Measurements from ENCODE around the gene GPR137B.
"Not testable (repeated sequence)": the region's sequence is repeated elsewhere in the genome, so short reads cannot be mapped to it uniquely, and the experiment has no call there.

GPR137B gene

DNA sequence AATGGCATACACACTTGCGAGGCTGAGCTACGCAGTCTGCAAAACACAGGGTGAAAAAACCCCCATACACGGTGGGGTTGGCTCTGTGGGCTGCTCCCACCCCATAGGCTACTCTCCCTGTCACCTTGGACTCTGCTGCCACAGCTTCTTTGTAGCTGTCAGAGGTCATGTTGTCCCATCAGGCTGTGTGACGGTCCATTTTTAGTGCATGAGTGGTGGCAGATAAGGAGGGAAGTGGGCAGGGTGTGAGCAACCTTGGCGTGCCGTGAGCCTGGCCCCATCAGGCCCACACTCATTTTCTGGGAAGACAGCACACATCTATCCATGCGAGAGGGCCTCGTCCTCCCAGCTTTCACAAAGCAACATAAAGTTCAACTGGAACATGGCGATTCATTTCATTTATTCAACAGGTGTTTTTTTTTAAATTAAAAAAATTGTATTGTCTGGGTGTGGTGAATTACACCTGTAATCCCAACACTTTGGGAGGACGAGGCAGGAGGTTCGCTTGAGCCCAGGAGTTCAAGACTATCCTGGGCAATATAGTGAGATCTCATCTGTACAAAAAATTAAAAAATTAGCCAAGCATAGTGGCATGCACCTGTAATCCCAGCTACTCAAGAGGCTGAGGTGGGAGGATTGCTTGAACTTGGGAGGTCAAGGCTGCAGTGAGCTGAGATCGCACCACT, 9.5 kb downstream of the GPR137B start:
- no peak for DNase-seq (ENCODE audit: low read depth, low spot score)
- H3K27ac ChIP-seq (ENCODE audit: low read length) = no peak overlapping the region
- WGBS (ENCODE audit: insufficient coverage, insufficient read length) = no CpG with 5 or more reads among the region's 12 CpGs
- H3K9me3 ChIP-seq (ENCODE audit: control insufficient read depth, insufficient read depth, low read length) = no peaks in the 10 kb centered on the region
- no peaks in the 10 kb centered on the region for H3K27me3 ChIP-seq (ENCODE audit: control insufficient read depth, insufficient read depth, low read length)
- H3K4me3 ChIP-seq (ENCODE audit: low read length) = no peak overlapping the region
- no peaks in the 10 kb centered on the region for H3K36me3 ChIP-seq (ENCODE audit: control insufficient read depth, insufficient read depth, low read length)
- H3K4me1 ChIP-seq (ENCODE audit: control insufficient read depth, insufficient read depth, low read length) = no peaks in the 10 kb centered on the region

DNA sequence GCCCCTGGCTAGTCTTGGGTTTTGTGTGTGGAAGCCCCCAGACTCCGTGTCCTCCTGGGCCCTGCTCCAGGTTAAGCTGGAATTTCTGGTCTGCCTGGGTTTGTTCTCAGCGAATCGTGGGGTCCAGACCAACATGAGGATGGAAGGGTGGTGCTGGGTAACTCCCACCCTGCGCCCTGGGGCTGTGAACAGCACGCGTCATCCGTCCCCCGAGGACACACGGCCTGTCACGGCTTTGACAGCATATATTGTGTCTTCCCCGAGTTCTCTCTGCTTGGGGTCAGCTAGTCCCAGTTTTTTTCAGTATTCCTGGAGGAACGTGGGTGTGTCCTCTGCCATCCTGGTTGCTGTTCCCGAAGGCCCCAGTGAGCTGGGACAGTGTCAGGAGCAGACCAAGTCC, 11.8 kb downstream of the GPR137B start:
- no CpG with 5 or more reads among the region's 13 CpGs for WGBS (ENCODE audit: insufficient coverage, insufficient read length)
- Histone ChIP-seq H3K4me1 (ENCODE audit: control insufficient read depth, insufficient read depth, low read length) (no peaks in the 10 kb centered on the region), H3K4me3 (ENCODE audit: low read length) (no peak overlapping the region), H3K27ac (ENCODE audit: low read length) (no peak overlapping the region), H3K9me3 (ENCODE audit: control insufficient read depth, insufficient read depth, low read length) (no peaks in the 10 kb centered on the region), H3K27me3 (ENCODE audit: control insufficient read depth, insufficient read depth, low read length) (no peaks in the 10 kb centered on the region), H3K36me3 (ENCODE audit: control insufficient read depth, insufficient read depth, low read length) (no peaks in the 10 kb centered on the region)
- no peak for DNase-seq (ENCODE audit: low read depth, low spot score)

DNA sequence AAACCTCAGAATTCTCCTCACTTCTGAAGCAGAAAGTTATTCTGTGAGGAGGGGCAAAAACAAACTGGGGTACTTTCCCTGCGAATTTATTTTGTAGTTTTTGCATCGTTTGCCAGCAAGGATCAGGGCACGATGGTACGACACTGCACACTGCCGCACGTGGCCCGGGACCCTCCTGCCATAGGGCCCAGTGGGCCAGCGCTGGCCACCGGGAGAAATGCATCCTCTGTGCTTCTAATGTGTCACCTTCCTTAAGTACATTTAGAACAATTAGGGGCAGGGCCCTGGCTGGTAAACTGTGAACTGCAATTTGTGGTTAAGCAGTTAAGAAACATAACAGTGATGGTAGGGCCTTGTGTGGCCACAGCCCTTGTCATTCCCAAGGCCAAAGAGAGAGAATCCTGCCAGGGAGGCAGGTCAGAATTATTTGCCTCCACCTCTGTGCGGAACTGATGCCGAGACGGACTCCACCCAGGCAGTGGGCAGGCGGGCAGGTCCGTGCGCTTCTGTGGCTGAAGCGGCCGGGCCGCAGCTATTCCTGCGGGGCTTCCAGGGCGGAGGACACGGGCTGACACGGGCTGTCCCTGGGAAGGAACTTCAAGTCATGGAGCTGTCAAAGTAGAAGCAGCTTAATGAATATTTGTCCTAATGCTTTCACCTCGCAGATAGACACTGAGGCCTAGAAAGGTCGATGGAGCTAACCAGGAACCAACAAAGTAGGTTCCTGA, 12.5 kb downstream of the GPR137B start:
- no peak for DNase-seq (ENCODE audit: low read depth, low spot score)

DNA sequence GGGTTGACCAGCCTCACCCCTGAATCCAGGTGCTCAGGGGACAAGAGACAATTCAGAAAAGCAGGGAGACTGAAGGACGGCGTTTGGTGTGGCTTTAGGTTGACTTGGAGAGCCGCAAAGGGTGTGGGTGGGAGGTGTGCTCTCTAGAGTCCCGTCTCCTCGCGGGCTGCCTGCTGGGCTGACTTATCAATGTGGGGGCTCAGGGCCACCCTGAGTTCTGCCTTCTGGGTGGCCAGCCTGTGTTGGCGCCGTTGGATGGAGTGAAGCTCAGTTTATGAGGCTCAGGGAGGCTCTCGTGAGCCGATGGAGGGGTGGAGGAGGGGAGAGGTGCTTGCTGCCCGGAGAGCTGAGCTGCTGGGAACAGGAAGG, 13.0 kb downstream of the GPR137B start:
- Histone ChIP-seq H3K27ac (ENCODE audit: low read length) (no peak overlapping the region), H3K27me3 (ENCODE audit: control insufficient read depth, insufficient read depth, low read length) (no peaks in the 10 kb centered on the region), H3K4me1 (ENCODE audit: control insufficient read depth, insufficient read depth, low read length) (no peaks in the 10 kb centered on the region), H3K4me3 (ENCODE audit: low read length) (no peak overlapping the region), H3K36me3 (ENCODE audit: control insufficient read depth, insufficient read depth, low read length) (no peaks in the 10 kb centered on the region), H3K9me3 (ENCODE audit: control insufficient read depth, insufficient read depth, low read length) (no peaks in the 10 kb centered on the region)
- no peak for DNase-seq (ENCODE audit: low read depth, low spot score)
- no CpG with 5 or more reads among the region's 11 CpGs for WGBS (ENCODE audit: insufficient coverage, insufficient read length)

More for the DNA sequence above, 12.5 kb downstream of the GPR137B start:
- H3K27ac ChIP-seq (ENCODE audit: low read length) = no peak overlapping the region
- no peaks in the 10 kb centered on the region for H3K36me3 ChIP-seq (ENCODE audit: control insufficient read depth, insufficient read depth, low read length)
- no peaks in the 10 kb centered on the region for H3K27me3 ChIP-seq (ENCODE audit: control insufficient read depth, insufficient read depth, low read length)
- H3K4me1 ChIP-seq (ENCODE audit: control insufficient read depth, insufficient read depth, low read length) = no peaks in the 10 kb centered on the region
- no peak overlapping the region for H3K4me3 ChIP-seq (ENCODE audit: low read length)
- H3K9me3 ChIP-seq (ENCODE audit: control insufficient read depth, insufficient read depth, low read length) = no peaks in the 10 kb centered on the region
- WGBS (ENCODE audit: insufficient coverage, insufficient read length) = no CpG with 5 or more reads among the region's 24 CpGs

DNA sequence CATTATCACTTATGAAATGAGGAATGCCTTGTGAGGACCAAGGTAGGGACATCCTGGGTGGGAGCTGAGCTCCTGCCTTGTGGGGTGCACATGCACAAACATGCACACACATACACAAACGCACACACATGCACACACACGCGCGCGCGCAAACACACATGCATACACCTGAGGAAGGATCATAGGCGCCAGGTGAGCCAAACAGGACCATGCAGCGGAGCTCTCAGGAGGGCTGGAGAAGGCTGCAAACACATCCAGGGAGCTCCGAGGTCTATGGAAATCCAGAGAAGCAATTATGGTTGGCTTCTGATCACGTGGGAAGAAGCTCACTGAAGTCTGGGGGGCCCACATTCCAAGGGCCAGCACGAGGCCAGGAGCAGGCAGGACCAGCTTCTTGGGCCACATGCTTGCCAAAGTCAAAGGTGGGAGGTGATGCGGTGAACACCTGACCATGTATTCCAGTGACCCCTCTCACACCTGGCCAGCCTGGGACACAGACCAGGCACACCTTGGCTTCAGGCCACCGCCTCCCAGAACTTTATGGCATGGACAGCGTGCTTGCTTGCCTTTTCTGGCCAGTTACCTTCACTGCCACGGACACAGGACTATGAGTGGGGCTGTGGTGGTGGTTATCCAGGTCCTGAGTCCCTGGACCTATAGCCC, 13.6 kb downstream of the GPR137B start:
- H3K27ac ChIP-seq (ENCODE audit: low read length) = no peak overlapping the region
- H3K27me3 ChIP-seq (ENCODE audit: control insufficient read depth, insufficient read depth, low read length) = no peaks in the 10 kb centered on the region
- DNase-seq (ENCODE audit: low read depth, low spot score) = no peak
- no peaks in the 10 kb centered on the region for H3K9me3 ChIP-seq (ENCODE audit: control insufficient read depth, insufficient read depth, low read length)
- WGBS (ENCODE audit: insufficient coverage, insufficient read length) = no CpG with 5 or more reads among the region's 15 CpGs
- H3K4me1 ChIP-seq (ENCODE audit: control insufficient read depth, insufficient read depth, low read length) = no peaks in the 10 kb centered on the region
- no peaks in the 10 kb centered on the region for H3K36me3 ChIP-seq (ENCODE audit: control insufficient read depth, insufficient read depth, low read length)
- H3K4me3 ChIP-seq (ENCODE audit: low read length) = no peak overlapping the region

DNA sequence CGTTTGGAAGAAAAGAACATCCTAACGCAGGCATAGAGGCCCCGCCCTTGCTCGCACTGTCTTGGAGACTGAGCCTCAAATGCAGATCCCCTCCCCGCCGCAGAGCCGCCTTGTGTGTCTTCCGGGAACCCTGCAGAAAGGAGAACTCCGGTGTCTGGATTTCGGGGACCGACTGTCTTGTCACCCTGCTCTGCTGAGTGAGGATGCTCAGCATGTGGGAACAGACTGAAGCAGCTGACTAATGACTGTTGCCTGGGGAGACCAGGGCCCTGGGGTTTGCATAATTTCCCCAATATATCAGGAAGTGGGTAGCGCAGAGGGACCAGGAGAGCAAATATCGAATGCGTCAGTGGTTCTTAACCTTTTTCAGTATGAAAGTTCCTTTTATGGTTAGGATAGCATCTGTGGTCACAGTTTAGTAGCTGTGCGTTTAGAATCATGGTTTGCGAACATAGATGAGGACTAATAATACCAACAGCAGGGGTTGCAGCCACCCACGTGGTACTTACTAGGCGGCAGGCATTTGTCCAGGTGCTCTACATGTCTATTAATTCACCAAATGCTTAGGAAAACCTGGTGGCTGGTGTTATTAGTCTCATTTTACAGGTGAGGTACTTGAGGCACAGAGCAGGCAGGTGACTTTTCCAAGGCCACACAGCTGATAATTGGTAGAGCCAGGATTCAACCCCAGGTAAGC, 14.3 kb downstream of the GPR137B start:
- H3K4me3 ChIP-seq (ENCODE audit: low read length) = no peak overlapping the region
- 0 out of 2 replicates have a peak, but pooled peaks cover 2% of the 10 kb centered on the region for H3K9me3 ChIP-seq (ENCODE audit: control insufficient read depth, insufficient read depth, low read length)
- no CpG with 5 or more reads among the region's 18 CpGs for WGBS (ENCODE audit: insufficient coverage, insufficient read length)
- H3K27me3 ChIP-seq (ENCODE audit: control insufficient read depth, insufficient read depth, low read length) = no peaks in the 10 kb centered on the region
- H3K36me3 ChIP-seq (ENCODE audit: control insufficient read depth, insufficient read depth, low read length) = no peaks in the 10 kb centered on the region
- no peak overlapping the region for H3K27ac ChIP-seq (ENCODE audit: low read length)
- no peaks in the 10 kb centered on the region for H3K4me1 ChIP-seq (ENCODE audit: control insufficient read depth, insufficient read depth, low read length)
- no peak for DNase-seq (ENCODE audit: low read depth, low spot score)

DNA sequence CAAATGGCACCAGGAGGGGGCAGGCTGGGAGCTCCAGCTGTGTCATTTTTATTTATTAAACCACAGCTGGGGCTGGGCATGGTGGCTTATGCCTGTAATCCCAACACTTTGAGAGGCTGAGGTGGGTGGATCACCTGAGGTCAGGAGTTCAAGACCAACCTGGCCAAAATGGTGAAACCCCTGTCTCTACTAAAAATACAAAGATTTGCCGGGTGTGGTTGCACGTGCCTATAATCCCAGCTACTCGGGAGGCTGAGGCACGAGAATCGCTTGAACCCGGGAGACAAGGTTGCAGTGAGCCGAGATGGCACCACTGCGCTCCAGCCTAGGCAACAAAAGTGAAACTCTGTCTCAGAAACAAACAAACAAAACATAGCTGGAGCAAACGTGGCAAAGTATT, 15.7 kb downstream of the GPR137B start:
- WGBS (ENCODE audit: insufficient coverage, insufficient read length) = no CpG with 5 or more reads among the region's 9 CpGs
- H3K9me3 ChIP-seq (ENCODE audit: control insufficient read depth, insufficient read depth, low read length); DNase-seq (ENCODE audit: low read depth, low spot score); H3K27ac ChIP-seq (ENCODE audit: low read length); H3K36me3 ChIP-seq (ENCODE audit: control insufficient read depth, insufficient read depth, low read length); H3K4me3 ChIP-seq (ENCODE audit: low read length); H3K4me1 ChIP-seq (ENCODE audit: control insufficient read depth, insufficient read depth, low read length); H3K27me3 ChIP-seq (ENCODE audit: control insufficient read depth, insufficient read depth, low read length): not testable (repeated sequence)

DNA sequence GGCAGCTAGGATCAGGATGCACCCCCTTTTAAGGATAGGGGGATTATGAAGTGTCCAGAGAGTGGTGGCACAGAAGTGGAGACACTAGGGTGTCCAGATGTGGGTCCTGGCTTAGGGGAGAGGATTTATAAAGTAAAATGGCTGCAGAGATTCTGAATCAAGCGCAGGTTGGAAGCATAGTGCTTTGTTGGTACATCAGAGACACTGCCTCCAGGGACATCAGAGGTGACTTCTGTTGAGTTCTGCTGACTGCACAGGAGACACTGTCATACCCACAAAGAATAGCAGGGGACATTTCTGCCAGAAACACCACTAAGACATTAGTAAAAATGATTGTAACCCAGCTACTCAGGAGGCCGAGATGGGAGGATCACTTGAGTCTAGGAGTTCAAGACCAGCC, 16.4 kb downstream of the GPR137B start:
- no peak for DNase-seq (ENCODE audit: low read depth, low spot score)
- no peaks in the 10 kb centered on the region for H3K27me3 ChIP-seq (ENCODE audit: control insufficient read depth, insufficient read depth, low read length)
- H3K4me3 ChIP-seq (ENCODE audit: low read length) = no peak overlapping the region
- no peak overlapping the region for H3K27ac ChIP-seq (ENCODE audit: low read length)
- H3K36me3 ChIP-seq (ENCODE audit: control insufficient read depth, insufficient read depth, low read length) = no peaks in the 10 kb centered on the region
- H3K4me1 ChIP-seq (ENCODE audit: control insufficient read depth, insufficient read depth, low read length) = no peaks in the 10 kb centered on the region
- WGBS (ENCODE audit: insufficient coverage, insufficient read length) = no CpG with 5 or more reads among the region's 2 CpGs
- H3K9me3 ChIP-seq (ENCODE audit: control insufficient read depth, insufficient read depth, low read length) = peaks cover 2% of the 10 kb centered on the region; the same call in 1 of the 2 replicates

DNA sequence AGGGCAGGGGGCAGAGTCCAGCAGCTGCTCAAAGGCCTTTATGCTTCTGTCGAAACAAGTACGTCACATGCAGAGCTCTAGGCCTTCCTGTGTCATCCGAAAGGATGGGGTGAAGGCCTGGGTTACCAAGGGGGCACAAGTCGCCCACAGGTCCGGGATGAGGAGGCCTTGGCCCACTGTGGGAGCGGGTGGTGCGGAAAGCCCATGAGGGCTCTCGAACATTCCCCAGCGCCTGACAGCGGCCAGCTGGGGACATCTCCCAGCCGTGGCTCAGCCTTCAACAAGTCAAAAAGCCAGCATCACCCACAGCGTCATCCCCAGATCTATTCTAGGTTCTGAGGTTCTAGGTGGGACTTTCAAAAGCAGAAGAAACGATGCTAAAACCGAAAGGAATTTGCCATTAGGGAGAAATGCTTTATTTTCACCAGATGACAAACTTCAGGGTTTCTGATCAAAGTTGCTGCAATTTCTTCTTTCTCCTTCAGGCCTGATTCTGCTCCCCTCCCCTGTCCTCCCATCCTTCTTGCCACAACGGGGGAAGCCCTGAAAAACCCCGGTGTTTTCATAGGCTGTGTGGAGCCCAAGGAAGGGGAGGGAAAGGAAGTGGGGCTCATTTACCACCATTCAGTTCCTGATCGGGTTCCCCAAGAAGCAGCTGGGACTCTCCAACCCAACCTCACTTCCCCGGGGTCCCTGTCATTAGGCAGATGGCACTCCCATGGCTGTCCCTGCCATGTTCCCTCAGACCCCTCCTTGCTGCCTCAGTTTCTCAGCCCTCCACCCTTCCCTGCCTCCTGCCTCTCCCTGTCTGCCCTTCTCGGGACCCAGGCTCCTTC, 17.6 kb downstream of the GPR137B start:
- no peaks in the 10 kb centered on the region for H3K4me1 ChIP-seq (ENCODE audit: control insufficient read depth, insufficient read depth, low read length)
- H3K36me3 ChIP-seq (ENCODE audit: control insufficient read depth, insufficient read depth, low read length) = no peaks in the 10 kb centered on the region
- DNase-seq (ENCODE audit: low read depth, low spot score) = no peak
- H3K9me3 ChIP-seq (ENCODE audit: control insufficient read depth, insufficient read depth, low read length) = peaks cover 2% of the 10 kb centered on the region; the same call in 1 of the 2 replicates
- no peaks in the 10 kb centered on the region for H3K27me3 ChIP-seq (ENCODE audit: control insufficient read depth, insufficient read depth, low read length)
- no peak overlapping the region for H3K4me3 ChIP-seq (ENCODE audit: low read length)
- no CpG with 5 or more reads among the region's 19 CpGs for WGBS (ENCODE audit: insufficient coverage, insufficient read length)
- H3K27ac ChIP-seq (ENCODE audit: low read length) = no peak overlapping the region
